Endothelial cell of umbilical vein (primary cell): Measurements from ENCODE around the gene SHISA5. TPM values are rescaled to one million over a fixed set of nuclear protein-coding genes. Genes with fewer than 3 reads are reported as not detected.

ENCODE experiments used
- BruUV-seq: library from RNA; stranded (reverse); fragments of 400-500 nt; replicated peaks from 2 replicates; lab custom pipeline; 2021; lab: Mats Ljungman, UMichigan
- CTCF ChIA-PET: fragments of 300-600, 350-600 bp; sonication (Branson Sonifier 250); formaldehyde crosslinking; loops from one replicate; lab custom pipeline; 2021; ENCODE audit warnings: antibody characterized with exemption, inconsistent platforms; lab: Charles Lee
- POLR2A ChIA-PET: fragments of 300-600, 350-600 bp; sonication (Branson Sonifier 250); formaldehyde crosslinking; loops from one replicate; lab custom pipeline; 2021; ENCODE audit warnings: antibody characterized with exemption, inconsistent platforms; lab: Charles Lee
- DNase-seq: peaks from one replicate; pipeline ENCODE4 v3.0.0-alpha.2; 2011; ENCODE audit warnings: low read depth, low spot score
- FAIRE-seq: peaks from 2 replicates; lab custom pipeline; 2011; peaks lifted over from hg19 to GRCh38; lab: Jason Lieb, UNC
- H2AFZ ChIP-seq: 2 replicates; pipeline ENCODE4 v1.6.0; 2012; ENCODE audit warnings: low read depth, low read length, control low read depth, inconsistent platforms
- H3K27ac ChIP-seq: 2 replicates; pipeline ENCODE4 v1.5.1; 2011; ENCODE audit warnings: low read depth, mild to moderate bottlenecking, control low read depth, low read length, moderate library complexity; ENCODE audit not compliant: insufficient read depth
- H3K27me3 ChIP-seq, 2 experiments: 2 replicates each; pipeline versions ENCODE4 v1.6.0 to v1.6.1; 2011; ENCODE audit warnings: low read length in 2 of 2, mixed read lengths in 1 of 2; ENCODE audit not compliant: control insufficient read depth in 2 of 2, insufficient read depth in 2 of 2
- H3K36me3 ChIP-seq, 2 experiments: 2 replicates in 1 of 2; 3 replicates in 1 of 2; pipeline ENCODE4 v1.5.1; 2011; ENCODE audit warnings: low read length in 2 of 2, mild to moderate bottlenecking in 1 of 2, moderate library complexity in 1 of 2; ENCODE audit not compliant: control insufficient read depth in 2 of 2, insufficient read depth in 2 of 2; ENCODE audit errors: extremely low read depth in 1 of 2
- H3K4me1 ChIP-seq: 3 replicates; pipeline ENCODE4 v1.5.1; 2011; ENCODE audit warnings: mild to moderate bottlenecking, low read length; ENCODE audit not compliant: control insufficient read depth, insufficient read depth; ENCODE audit errors: extremely low read depth
- H3K4me2 ChIP-seq: 2 replicates; pipeline ENCODE4 v1.6.1; 2011; ENCODE audit warnings: low read length, control low read depth, mixed read lengths; ENCODE audit not compliant: insufficient read depth
- H3K4me3 ChIP-seq, 3 experiments: fragments of 200-600 bp in 1 of 3; sonication (generic), shearing (Covaris generic) in 1 of 3; replicated peaks in 1 of 3; 2 replicates each; pipeline ENCODE4 v1.5.1; 2011 to 2016; ENCODE audit warnings: control low read depth in 3 of 3, low read length in 3 of 3, mild to moderate bottlenecking in 2 of 3, inconsistent platforms in 1 of 3, low read depth in 1 of 3, moderate library complexity in 1 of 3; ENCODE audit not compliant: insufficient read depth in 1 of 3
- H3K79me2 ChIP-seq: 2 replicates; pipeline ENCODE4 v1.6.0; 2012; ENCODE audit warnings: low read length, inconsistent platforms; ENCODE audit not compliant: control insufficient read depth, insufficient read depth
- H3K9ac ChIP-seq: replicated peaks from 2 replicates; pipeline ENCODE3; 2011; ENCODE audit warnings: low read length, control low read depth; ENCODE audit not compliant: insufficient read depth; ENCODE audit errors: extremely low read depth
- H3K9me1 ChIP-seq: replicated peaks from 3 replicates; pipeline ENCODE4 v1.6.0; 2011; ENCODE audit warnings: mild to moderate bottlenecking, low read length; ENCODE audit not compliant: control insufficient read depth, insufficient read depth; ENCODE audit errors: extremely low read depth
- H3K9me3 ChIP-seq: replicated peaks from 2 replicates; pipeline ENCODE4 v1.5.1; 2012; ENCODE audit warnings: low read length, inconsistent platforms; ENCODE audit not compliant: control insufficient read depth, insufficient read depth
- H4K20me1 ChIP-seq: replicated peaks from 2 replicates; pipeline ENCODE3; 2011; ENCODE audit warnings: mild to moderate bottlenecking, low read length; ENCODE audit not compliant: control insufficient read depth, insufficient read depth; ENCODE audit errors: extremely low read depth
- CTCF ChIP-seq, 2 donors: IDR thresholded peaks; 1 replicate in 1 of 2; 2 replicates in 1 of 2; pipeline ENCODE4 v1.5.1; 2011; ENCODE audit warnings: low read length in 2 of 2, mild to moderate bottlenecking in 2 of 2, moderate library complexity in 2 of 2, control low read depth in 1 of 2, inconsistent platforms in 1 of 2, low read depth in 1 of 2; ENCODE audit not compliant: insufficient read depth in 1 of 2; ENCODE audit errors: extremely low read depth in 1 of 2
- EZH2 ChIP-seq: IDR thresholded peaks from 2 replicates; pipeline ENCODE4 v1.6.1; 2012; ENCODE audit warnings: borderline replicate concordance, low read depth, mild to moderate bottlenecking, moderate library complexity, low read length, inconsistent platforms; ENCODE audit not compliant: severe bottlenecking
- FOS ChIP-seq: IDR thresholded peaks from 2 replicates; pipeline ENCODE4 v1.6.1; 2011; ENCODE audit warnings: mild to moderate bottlenecking, low read length, moderate library complexity, borderline replicate concordance; ENCODE audit not compliant: insufficient read depth
- GATA2 ChIP-seq: IDR thresholded peaks from 2 replicates; pipeline ENCODE4 v1.7.0; 2011; ENCODE audit warnings: low read depth, mild to moderate bottlenecking, moderate library complexity, mixed read lengths, low read length; ENCODE audit not compliant: insufficient read length, insufficient read depth
- JUN ChIP-seq: IDR thresholded peaks from 2 replicates; pipeline ENCODE4 v1.6.1; 2011; ENCODE audit warnings: borderline replicate concordance, low read depth; ENCODE audit not compliant: insufficient read length, insufficient read depth
- MAX ChIP-seq: IDR thresholded peaks from 2 replicates; pipeline ENCODE4 v1.6.1; 2011; ENCODE audit not compliant: insufficient read depth, insufficient read length
- MYC ChIP-seq: IDR thresholded peaks from one replicate; pipeline ENCODE4 v1.6.1; 2011; ENCODE audit warnings: mild to moderate bottlenecking, low read depth, low read length
- POLR2A ChIP-seq: IDR thresholded peaks from 2 replicates; pipeline ENCODE4 v1.6.1; 2012; ENCODE audit warnings: low read depth, mild to moderate bottlenecking, control low read depth, low read length
- POLR2AphosphoS5 ChIP-seq: IDR thresholded peaks from 2 replicates; pipeline ENCODE4 v1.6.1; 2012; ENCODE audit warnings: low read depth, mild to moderate bottlenecking, control low read depth, low read length, moderate library complexity; ENCODE audit not compliant: insufficient read depth
- dilution Hi-C: fragments of 300-500 bp; cut with MboI; formaldehyde crosslinking; loops from one replicate; pipeline ENCODE4 v1.15.0; 2019; ENCODE audit warnings: low sequenced_read_pairs; ENCODE audit not compliant: extremely low pct_ligation_motif_present
- intact Hi-C: fragments of 100-400 bp; cut with micrococcal nuclease; formaldehyde crosslinking; loops from one replicate; pipeline ENCODE4 v1.10.0; 2022
- polyA plus RNA-seq, 4 experiments: library from polyadenylated mRNA; depleted of rRNA in 3 of 4; stranded (reverse) in 3 of 4; unstranded in 1 of 4; fragments of >200 nt; gene quantifications; 2 replicates each; pipeline versions ENCODE4 v1.2.1 to v1.2.3, GENCODE V29; 2011 to 2012; ENCODE audit warnings: missing spikeins in 1 of 4
- total RNA-seq: library from RNA; stranded (reverse); gene quantifications from 2 replicates; pipeline ENCODE4 v1.2.3, GENCODE V29; 2021

Gene SHISA5
- total and polyA plus RNA-seq, 2 donors (not counting 3 experiments of a cell fraction or from before 2014, with no cell fraction given) = 205 to 320 TPM

- no peaks in the 10 kb centered on the region for H3K9me1 ChIP-seq
- H3K36me3 ChIP-seq = peaks cover 0 to 9% of the 10 kb centered on the region in 2 experiments
- H3K9ac ChIP-seq = no peak overlapping the region
- POLR2A ChIA-PET = no interaction called here
- CTCF ChIA-PET = interaction anchor here (0.7 to 10.4 kb wide), 6 partner anchors 11 to 239 kb away, joined by 3 to 723 read pairs (median 7); no protein-coding TSS in a partner anchor
- intact Hi-C loops (no loop called here), dilution Hi-C loops (no loop called here)
- peaks cover 8% of the 10 kb centered on the region for H3K4me1 ChIP-seq
- H3K27ac ChIP-seq = no peak overlapping the region
- FAIRE-seq (no peak), DNase-seq (peak; percentile 12)
- no peaks in the 10 kb centered on the region for H3K9me3 ChIP-seq
- no TSS peak for BruUV-seq
- H2AFZ ChIP-seq = no peak overlapping the region
- no peak overlapping the region for H3K4me3 ChIP-seq
- no peaks in the 10 kb centered on the region for H3K79me2 ChIP-seq
- TF ChIP-seq MYC (no peak), GATA2 (no peak), MAX (no peak), CTCF (IDR thresholded peaks at IDR 0.05; ENCODE audit: extremely low read depth in 1 of 2, insufficient read depth in 1 of 2, low read depth in 1 of 2, low read length in 2 of 2) (no peak), POLR2A (no peak), EZH2 (no peak), POLR2AphosphoS5 (no peak), JUN (no peak), FOS (no peak)
- no peaks in the 10 kb centered on the region for H3K27me3 ChIP-seq
- no peaks in the 10 kb centered on the region for H4K20me1 ChIP-seq
- no peak overlapping the region for H3K4me2 ChIP-seq
These were observed 70.4 kb downstream of the SHISA5 start for GRCh38 chr3:48433472-48434118.
